H1 (cell line): Measurements from ENCODE around the gene MYO15A. TPM values are rescaled to one million over a fixed set of nuclear protein-coding genes. Genes with fewer than 3 reads are reported as not detected.
A peak's percentile ranks its signal among the peaks of the same experiment; 100 is the strongest.

Source experiments
- CTCF ChIA-PET: fragments of 300-600 bp; sonication (Branson Sonifier 250); formaldehyde crosslinking; loops from one replicate; lab custom pipeline; 2021; ENCODE audit not compliant: partially characterized antibody; lab: Charles Lee
- POLR2A ChIA-PET: fragments of 300-600 bp; sonication (Branson Sonifier 250); formaldehyde crosslinking; loops from one replicate; lab custom pipeline; 2021; ENCODE audit warnings: inconsistent platforms; ENCODE audit not compliant: partially characterized antibody; lab: Charles Lee
- DNase-seq, 2 experiments: peaks; one replicate each; pipeline versions ENCODE4 v3.0.0 to v3.0.0-alpha.2; 2010 to 2022; ENCODE audit warnings: low spot score in 2 of 2, low read depth in 1 of 2, mixed read lengths in 1 of 2
- FAIRE-seq: peaks from 2 replicates; lab custom pipeline; 2011; peaks lifted over from hg19 to GRCh38; lab: Jason Lieb, UNC
- H2AFZ ChIP-seq: 2 replicates; pipeline ENCODE4 v1.8.1; 2012; ENCODE audit warnings: low read length, inconsistent platforms
- H2AK5ac ChIP-seq: 2 replicates; pipeline ENCODE4 v1.6.1; 2013; ENCODE audit warnings: low read depth, low read length
- H2BK120ac ChIP-seq: replicated peaks from 2 replicates; pipeline ENCODE3; 2013; ENCODE audit warnings: low read depth, low read length, inconsistent platforms
- H2BK12ac ChIP-seq: 2 replicates; pipeline ENCODE4 v1.6.1; 2013; ENCODE audit warnings: low read depth, low read length
- H2BK15ac ChIP-seq: 2 replicates; pipeline ENCODE4 v1.6.1; 2013; ENCODE audit warnings: low read length
- H2BK20ac ChIP-seq: 2 replicates; pipeline ENCODE4 v1.6.1; 2013; ENCODE audit warnings: low read length
- H2BK5ac ChIP-seq: 2 replicates; pipeline ENCODE4 v1.6.1; 2013; ENCODE audit warnings: low read depth, low read length
- H3K14ac ChIP-seq: 2 replicates; pipeline ENCODE4 v1.6.1; 2013; ENCODE audit warnings: inconsistent platforms; ENCODE audit not compliant: insufficient read length
- H3K18ac ChIP-seq: 2 replicates; pipeline ENCODE4 v1.6.1; 2013; ENCODE audit warnings: low read length; ENCODE audit errors: extremely low read depth
- H3K23ac ChIP-seq: 2 replicates; pipeline ENCODE4 v1.6.1; 2013; ENCODE audit warnings: inconsistent platforms; ENCODE audit not compliant: insufficient read length
- H3K23me2 ChIP-seq: 2 replicates; pipeline ENCODE4 v1.6.1; 2013; ENCODE audit warnings: low read depth, low read length
- H3K27ac ChIP-seq: 2 replicates; pipeline ENCODE4 v1.6.1; 2011; ENCODE audit warnings: low read depth, low read length, inconsistent platforms
- H3K27me3 ChIP-seq, 4 experiments: replicated peaks in 1 of 4; 1 replicate in 1 of 4; 2 replicates in 3 of 4; pipeline versions ENCODE4 v1.6.1 to v1.8.1; 2011 to 2013; ENCODE audit warnings: low read length in 3 of 4, mild to moderate bottlenecking in 3 of 4, inconsistent platforms in 2 of 4, mixed read lengths in 2 of 4, moderate library complexity in 1 of 4; ENCODE audit not compliant: control insufficient read depth in 3 of 4, insufficient read depth in 3 of 4; ENCODE audit errors: extremely low read depth in 1 of 4
- H3K36me3 ChIP-seq, 4 experiments: 2 replicates each; pipeline versions ENCODE4 v1.6.1 to v1.8.1; 2011 to 2013; ENCODE audit warnings: mild to moderate bottlenecking in 4 of 4, low read length in 3 of 4, moderate library complexity in 2 of 4, control low read depth in 1 of 4, inconsistent platforms in 1 of 4; ENCODE audit not compliant: insufficient read depth in 4 of 4, control insufficient read depth in 2 of 4
- H3K4ac ChIP-seq: replicated peaks from 2 replicates; pipeline ENCODE3; 2013; ENCODE audit warnings: low read length, low read depth, mixed read lengths, inconsistent platforms; ENCODE audit not compliant: insufficient read length
- H3K4me1 ChIP-seq, 4 experiments: replicated peaks in 1 of 4; 1 replicate in 1 of 4; 2 replicates in 3 of 4; pipeline versions ENCODE4 v1.6.1 to v1.8.1; 2011 to 2013; ENCODE audit warnings: low read length in 3 of 4, inconsistent platforms in 2 of 4, mixed read lengths in 1 of 4; ENCODE audit not compliant: insufficient read depth in 4 of 4, control insufficient read depth in 3 of 4
- H3K4me2 ChIP-seq, 2 experiments: 2 replicates each; pipeline versions ENCODE4 v1.6.1 to v1.8.1; 2011 to 2013; ENCODE audit warnings: low read depth in 2 of 2, low read length in 2 of 2, control low read depth in 1 of 2, inconsistent platforms in 1 of 2, mild to moderate bottlenecking in 1 of 2; ENCODE audit not compliant: insufficient read depth in 1 of 2
- H3K4me3 ChIP-seq, 4 experiments: fragments of 200-600, 300-600 bp in 1 of 4; sonication (generic), shearing (Covaris generic), sonication (Bioruptor Twin) in 1 of 4; 2 replicates each; pipeline versions ENCODE4 v1.5.1 to v1.8.1; 2011 to 2016; ENCODE audit warnings: low read length in 4 of 4, low read depth in 3 of 4, control low read depth in 2 of 4, inconsistent platforms in 2 of 4, mild to moderate bottlenecking in 2 of 4, mixed read lengths in 1 of 4, moderate library complexity in 1 of 4; ENCODE audit not compliant: insufficient read depth in 2 of 4; ENCODE audit errors: extremely low read depth in 1 of 4
- H3K56ac ChIP-seq: replicated peaks from 2 replicates; pipeline ENCODE3; 2013; ENCODE audit warnings: low read depth, mild to moderate bottlenecking, mixed read lengths, low read length, inconsistent platforms; ENCODE audit not compliant: insufficient read length
- H3K79me1 ChIP-seq: 2 replicates; pipeline ENCODE4 v1.6.1; 2013; ENCODE audit warnings: low read depth, low read length, control low read depth
- H3K79me2 ChIP-seq, 2 experiments: 2 replicates each; pipeline versions ENCODE4 v1.6.1 to v1.8.1; 2012 to 2013; ENCODE audit warnings: low read length in 2 of 2, mild to moderate bottlenecking in 2 of 2, inconsistent platforms in 1 of 2; ENCODE audit not compliant: insufficient read depth in 2 of 2, control insufficient read depth in 1 of 2
- H3K9ac ChIP-seq, 4 experiments: replicated peaks in 1 of 4; 1 replicate in 1 of 4; 2 replicates in 3 of 4; pipeline versions ENCODE4 v1.6.1 to v1.8.1; 2011 to 2013; ENCODE audit warnings: low read depth in 3 of 4, low read length in 3 of 4, control low read depth in 2 of 4, mild to moderate bottlenecking in 2 of 4, moderate library complexity in 2 of 4, inconsistent platforms in 1 of 4; ENCODE audit errors: extremely low read depth in 1 of 4
- H3K9me3 ChIP-seq, 2 experiments: 2 replicates each; pipeline versions ENCODE4 v1.6.1 to v1.8.1; 2012 to 2013; ENCODE audit warnings: mild to moderate bottlenecking in 2 of 2, moderate library complexity in 2 of 2, control low read depth in 1 of 2, inconsistent platforms in 1 of 2, low read depth in 1 of 2, low read length in 1 of 2, mixed read lengths in 1 of 2; ENCODE audit not compliant: insufficient read depth in 2 of 2
- H4K20me1 ChIP-seq, 2 experiments: replicated peaks in 1 of 2; 2 replicates each; pipeline versions ENCODE3 to v1.8.1; 2011 to 2013; ENCODE audit warnings: inconsistent platforms in 2 of 2, low read length in 2 of 2, mild to moderate bottlenecking in 1 of 2; ENCODE audit not compliant: insufficient read depth in 2 of 2, control insufficient read depth in 1 of 2
- H4K5ac ChIP-seq: 2 replicates; pipeline ENCODE4 v1.6.1; 2013; ENCODE audit warnings: low read length, low read depth, mixed read lengths, inconsistent platforms; ENCODE audit not compliant: insufficient read length
- H4K8ac ChIP-seq: 2 replicates; pipeline ENCODE4 v1.8.0; 2013; ENCODE audit warnings: mild to moderate bottlenecking, moderate library complexity, low read length, inconsistent platforms; ENCODE audit not compliant: insufficient read depth; ENCODE audit errors: extremely low read depth
- H4K91ac ChIP-seq: replicated peaks from 2 replicates; pipeline ENCODE3; 2013; ENCODE audit warnings: low read length, mixed read lengths, inconsistent platforms; ENCODE audit not compliant: insufficient read length
- CBX5 ChIP-seq: fragments of 300-800, 300-1000 bp; sonication (generic); IDR thresholded peaks from 2 replicates; pipeline ENCODE4 v1.7.1; 2016; ENCODE audit warnings: antibody characterized with exemption, low read length, low read depth
- KDM1A ChIP-seq: fragments of 200-600, 300-600 bp; sonication (generic); IDR thresholded peaks from 2 replicates; pipeline ENCODE4 v1.7.1; 2016; ENCODE audit warnings: mild to moderate bottlenecking, low read length, borderline replicate concordance
- WGBS, 2 experiments: shearing (Covaris generic) in 1 of 2; methylation state at CpG; one replicate each; pipeline versions ENCODE4 v1.1.6 to v1.1.7; 2013 to 2015; ENCODE audit warnings: low lambda C conversion rate in 2 of 2, mixed read lengths in 2 of 2, inconsistent platforms in 1 of 2, low coverage in 1 of 2, missing lambda C conversion rate in 1 of 2; ENCODE audit not compliant: insufficient replicate concordance in 2 of 2, insufficient coverage in 1 of 2, insufficient read length in 1 of 2; ENCODE audit errors: extremely low coverage in 1 of 2, missing lambda C conversion rate in 1 of 2; 5-methylcytosine and 5-hydroxymethylcytosine counted together
- polyA plus RNA-seq, 7 experiments: library from polyadenylated mRNA; depleted of rRNA in 3 of 7; stranded (reverse) in 5 of 7; unstranded in 2 of 7; fragments of >200 nt in 5 of 7; fragments of 200-250 nt in 2 of 7; gene quantifications; 1 replicate in 5 of 7; 2 replicates in 1 of 7; 4 replicates in 1 of 7; pipeline versions ENCODE4 v1.2.1 to v1.2.3, GENCODE V29; 2011 to 2013; ENCODE audit warnings: missing spikeins in 2 of 7, mixed read lengths in 2 of 7
- total RNA-seq: library from RNA; stranded (reverse); fragmentation: NEBNext Ultra II Directional; extraction: Animal tissue kit (Norgen Biotek cat#: 25700); gene quantifications from 2 replicates; pipeline ENCODE4 v1.2.1, GENCODE V29; 2021

The MYO15A gene
- total and polyA plus RNA-seq, 2 of the 8 experiments (the other 6 are each of a cell fraction or from before 2014, with no cell fraction given): 1.6 to 4.2 TPM

- no peak overlapping the region for H2BK12ac ChIP-seq
- H3K4me1 ChIP-seq: peaks cover 0 to 10% (median 6%) of the 10 kb centered on the region in 4 experiments; a peak in 5 of 7 replicates
- CTCF ChIA-PET: interaction anchor here (1.0 to 10.9 kb wide), 5 partner anchors 5 to 43 kb away, joined by 3 to 141 read pairs (median 122); no protein-coding TSS in a partner anchor
Observed at GRCh38 chr17:18146980-18147379, 38.4 kb downstream of the MYO15A start.

More at GRCh38 chr17:18146980-18147379, 38.4 kb downstream of the MYO15A start:
- Histone ChIP-seq H4K5ac (no peak overlapping the region), H2BK120ac (no peak overlapping the region), H3K14ac (no peak overlapping the region), H3K4me3 (no peak overlapping the region), H3K23me2 (no peaks in the 10 kb centered on the region), H3K9ac (no peak overlapping the region), H3K9me3 (no peaks in the 10 kb centered on the region), H2AFZ (no peak overlapping the region), H2BK5ac (no peak overlapping the region)
- 92% methylated on average over 3 of the region's 3 CpGs; no CpG with 5 or more reads in 1 of the 2 experiments for WGBS, 2 experiments
- POLR2A ChIA-PET: no interaction called here
- FAIRE-seq: no peak
- TF ChIP-seq KDM1A (peak; percentile 52; the same call in 1 of the 2 replicates), CBX5 (no peak)
- TF ChIP-seq, all 59 proteins: peak for 1
- Histone ChIP-seq H3K27ac (no peak overlapping the region), H3K4me2 (no peak overlapping the region), H2BK20ac (no peak overlapping the region), H3K79me1 (no peaks in the 10 kb centered on the region), H3K18ac (no peak overlapping the region), H4K91ac (no peak overlapping the region), H3K23ac (no peak overlapping the region), H3K4ac (no peak overlapping the region), H3K79me2 (no peaks in the 10 kb centered on the region), H3K36me3 (no peaks in the 10 kb centered on the region), H3K27me3 (no peaks in the 10 kb centered on the region; a peak in 2 of 7 replicates), H3K56ac (no peak overlapping the region), H2BK15ac (no peak overlapping the region), H2AK5ac (no peak overlapping the region), H4K20me1 (no peaks in the 10 kb centered on the region), H4K8ac (no peak overlapping the region)
- no peak for DNase-seq
